A549 (cell line): Measurements from ENCODE around the gene PNRC2. TPM values are rescaled to one million over a fixed set of nuclear protein-coding genes. Genes with fewer than 3 reads are reported as not detected.

Experiments used
- ATAC-seq, 2 experiments: fragments of 200-7000 bp in 1 of 2; fragments of >200 bp in 1 of 2; cut with Nextera tagmentation in 1 of 2; cut with Tn5 transposase in 1 of 2; 3 replicates each; pipeline versions ENCODE4 v1.8.0 to v1.9.1; 2018 to 2020; ENCODE audit warnings: mild to moderate bottlenecking in 1 of 2, moderate library complexity in 1 of 2
- CTCF ChIA-PET: fragments of 300-600 bp; sonication (Branson Sonifier 250); formaldehyde crosslinking; extraction: SDS; loops from one replicate; lab custom pipeline; 2021; ENCODE audit warnings: antibody characterized with exemption, inconsistent platforms; lab: Yijun Ruan, JAX
- POLR2A ChIA-PET: fragments of 350-600 bp; formaldehyde crosslinking; extraction: SDS; loops from one replicate; lab custom pipeline; 2021; ENCODE audit warnings: antibody characterized with exemption, inconsistent platforms; lab: Yijun Ruan, JAX
- DNase-seq, 2 experiments: peaks; one replicate each; pipeline versions ENCODE4 v3.0.0 to v3.0.0-alpha.2; 2011 to 2016; ENCODE audit warnings: low read depth in 1 of 2, low spot score in 1 of 2
- FAIRE-seq: peaks from 2 replicates; lab custom pipeline; 2011; peaks lifted over from hg19 to GRCh38; lab: Jason Lieb, UNC
- H3K27ac ChIP-seq, 2 experiments: fragments of >200 bp; sonication (Bioruptor Twin); formaldehyde crosslinking; 3 replicates each; pipeline ENCODE4 v1.5.1; 2016 to 2017
- H3K4me1 ChIP-seq: fragments of >200 bp; sonication (Bioruptor Twin); formaldehyde crosslinking; 3 replicates; pipeline ENCODE4 v1.6.1; 2016
- H3K4me2 ChIP-seq: fragments of >200 bp; sonication (Bioruptor Twin); formaldehyde crosslinking; 3 replicates; pipeline ENCODE4 v1.6.1; 2016
- H3K4me3 ChIP-seq: fragments of >200 bp; sonication (Bioruptor Twin); formaldehyde crosslinking; 3 replicates; pipeline ENCODE4 v1.5.1; 2016
- H3K9me3 ChIP-seq: fragments of >200 bp; sonication (Bioruptor Twin); formaldehyde crosslinking; 3 replicates; pipeline ENCODE4 v1.6.1; 2016
- BHLHE40 ChIP-seq: IDR thresholded peaks from 2 replicates; pipeline ENCODE4 v1.6.1; 2012; ENCODE audit warnings: low read depth, low read length, inconsistent platforms
- CBX2 ChIP-seq: fragments of 200-600 bp; sonication (generic); IDR thresholded peaks from 2 replicates; pipeline ENCODE4 v1.6.1; 2016; ENCODE audit warnings: low read depth, mild to moderate bottlenecking, borderline replicate concordance
- E2F6 ChIP-seq: IDR thresholded peaks from 2 replicates; pipeline ENCODE4 v1.6.1; 2012; ENCODE audit warnings: low read depth, borderline replicate concordance
- EHF ChIP-seq: fragments of 250-450 bp; sonication (Bioruptor Pico); IDR thresholded peaks from 2 replicates; pipeline ENCODE4 v1.5.0; 2020; ENCODE audit warnings: mild to moderate bottlenecking
- EHMT2 ChIP-seq: fragments of 200-600 bp; sonication (generic); IDR thresholded peaks from 2 replicates; pipeline ENCODE4 v1.6.1; 2016; ENCODE audit warnings: antibody characterized with exemption, low read depth, mild to moderate bottlenecking, moderate library complexity
- EP300 ChIP-seq, 2 experiments: fragments of >200 bp; sonication (Bioruptor Twin); formaldehyde crosslinking; IDR thresholded peaks; 2 replicates in 1 of 2; 3 replicates in 1 of 2; pipeline ENCODE4 v1.6.1; 2016 to 2017
- HDAC2 ChIP-seq: fragments of 200-600 bp; sonication (generic); IDR thresholded peaks from 2 replicates; pipeline ENCODE4 v1.6.1; 2016
- HEYL ChIP-seq: fragments of 250-450 bp; sonication (Bioruptor Pico); IDR thresholded peaks from 2 replicates; pipeline ENCODE4 v1.8.0; 2021; ENCODE audit warnings: mild to moderate bottlenecking, moderate library complexity
- HMGXB4 ChIP-seq: fragments of 250-450 bp; sonication (Bioruptor Pico); IDR thresholded peaks from 2 replicates; pipeline ENCODE4 v1.5.0; 2021; ENCODE audit warnings: mild to moderate bottlenecking, moderate library complexity, borderline replicate concordance
- KDM1A ChIP-seq: fragments of 200-600 bp; sonication (generic); IDR thresholded peaks from 2 replicates; pipeline ENCODE4 v1.6.1; 2016; ENCODE audit warnings: low read depth, mild to moderate bottlenecking
- MYC ChIP-seq: IDR thresholded peaks from 2 replicates; pipeline ENCODE4 v1.6.1; 2012; ENCODE audit warnings: mild to moderate bottlenecking, inconsistent platforms, low read length, improper control_type of control experiment, borderline replicate concordance
- RARB ChIP-seq: fragments of 250-450 bp; sonication (Bioruptor Pico); IDR thresholded peaks from 2 replicates; pipeline ENCODE4 v1.8.0; 2021; ENCODE audit warnings: mild to moderate bottlenecking, moderate library complexity
- SREBF2 ChIP-seq: fragments of 450-650 bp; IDR thresholded peaks from 2 replicates; pipeline ENCODE4 v1.6.1; 2014; ENCODE audit warnings: mild to moderate bottlenecking, moderate library complexity
- ZC3H11A ChIP-seq: fragments of 450-650 bp; IDR thresholded peaks from 2 replicates; pipeline ENCODE4 v1.6.1; 2014; ENCODE audit warnings: antibody characterized with exemption, mild to moderate bottlenecking
- ZFP36 ChIP-seq: fragments of 450-650 bp; IDR thresholded peaks from 2 replicates; pipeline ENCODE4 v1.6.1; 2014; ENCODE audit warnings: borderline replicate concordance; ENCODE audit not compliant: partially characterized antibody
- WGBS: methylation state at CpG from one replicate; pipeline ENCODE4 v1.1.6; 2017; ENCODE audit errors: missing lambda C conversion rate; 5-methylcytosine and 5-hydroxymethylcytosine counted together
- polyA plus RNA-seq, 4 experiments: library from polyadenylated mRNA; depleted of rRNA in 3 of 4; stranded (reverse); fragments of >200 nt; fragmentation: RNase III in 1 of 4; extraction: RNeasy Plus Mini Kit Qiagen cat#74134 plus additional on column Dnase treatment in 1 of 4; gene quantifications; 2 replicates in 3 of 4; 3 replicates in 1 of 4; pipeline ENCODE4 v1.2.3, GENCODE V29; 2011 to 2017
- TF ChIP-seq, protein P1 (sequence below): fragments of 150-350 bp; IDR thresholded peaks from 2 replicates; pipeline ENCODE4 v1.6.1; 2014; ENCODE audit warnings: low read depth, mild to moderate bottlenecking, low read length
- TF ChIP-seq, protein P2 (sequence below): IDR thresholded peaks from 2 replicates; pipeline ENCODE4 v1.6.1; 2012

PNRC2 gene
- polyA plus RNA-seq, 2 of the 4 experiments (the other 2 are of a cell fraction) = 36.1 to 106 TPM

- FAIRE-seq = no peak
- H3K27ac ChIP-seq = no peak overlapping the region
- TF ChIP-seq E2F6 = no peak
- TF ChIP-seq, protein P1, sequence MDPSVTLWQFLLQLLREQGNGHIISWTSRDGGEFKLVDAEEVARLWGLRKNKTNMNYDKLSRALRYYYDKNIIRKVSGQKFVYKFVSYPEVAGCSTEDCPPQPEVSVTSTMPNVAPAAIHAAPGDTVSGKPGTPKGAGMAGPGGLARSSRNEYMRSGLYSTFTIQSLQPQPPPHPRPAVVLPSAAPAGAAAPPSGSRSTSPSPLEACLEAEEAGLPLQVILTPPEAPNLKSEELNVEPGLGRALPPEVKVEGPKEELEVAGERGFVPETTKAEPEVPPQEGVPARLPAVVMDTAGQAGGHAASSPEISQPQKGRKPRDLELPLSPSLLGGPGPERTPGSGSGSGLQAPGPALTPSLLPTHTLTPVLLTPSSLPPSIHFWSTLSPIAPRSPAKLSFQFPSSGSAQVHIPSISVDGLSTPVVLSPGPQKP = no peak
- no peak for TF ChIP-seq RARB (CRISPR knock-in tag)
- TF ChIP-seq MYC = no peak
- TF ChIP-seq HEYL = no peak
- TF ChIP-seq SREBF2 = no peak
- POLR2A ChIA-PET = interaction anchor here (0.6 kb wide), 1 partner anchor 16 kb away, joined by 3 read pairs; no protein-coding TSS in a partner anchor
- H3K9me3 ChIP-seq = no peaks in the 10 kb centered on the region; the same call in 2 of the 3 replicates
- 0 out of 3 replicates have a peak overlapping the region, but pooled peaks have one; percentile 24 for H3K4me2 ChIP-seq
- H3K4me3 ChIP-seq = no peak overlapping the region
- 29% methylated on average over 2 of the region's 2 CpGs for WGBS
- CTCF ChIA-PET = interaction anchor here (0.8 to 2.4 kb wide), 3 partner anchors 20 to 25 kb away, joined by 3 to 9 read pairs (median 7); partner anchors contain the start of gene SRSF10
- no peak for DNase-seq
- H3K4me1 ChIP-seq = peaks cover 19% of the 10 kb centered on the region
- ATAC-seq = no peak
These were observed 43.1 kb downstream of the PNRC2 start for GRCh38 chr1:24002695-24003094.

DNA sequence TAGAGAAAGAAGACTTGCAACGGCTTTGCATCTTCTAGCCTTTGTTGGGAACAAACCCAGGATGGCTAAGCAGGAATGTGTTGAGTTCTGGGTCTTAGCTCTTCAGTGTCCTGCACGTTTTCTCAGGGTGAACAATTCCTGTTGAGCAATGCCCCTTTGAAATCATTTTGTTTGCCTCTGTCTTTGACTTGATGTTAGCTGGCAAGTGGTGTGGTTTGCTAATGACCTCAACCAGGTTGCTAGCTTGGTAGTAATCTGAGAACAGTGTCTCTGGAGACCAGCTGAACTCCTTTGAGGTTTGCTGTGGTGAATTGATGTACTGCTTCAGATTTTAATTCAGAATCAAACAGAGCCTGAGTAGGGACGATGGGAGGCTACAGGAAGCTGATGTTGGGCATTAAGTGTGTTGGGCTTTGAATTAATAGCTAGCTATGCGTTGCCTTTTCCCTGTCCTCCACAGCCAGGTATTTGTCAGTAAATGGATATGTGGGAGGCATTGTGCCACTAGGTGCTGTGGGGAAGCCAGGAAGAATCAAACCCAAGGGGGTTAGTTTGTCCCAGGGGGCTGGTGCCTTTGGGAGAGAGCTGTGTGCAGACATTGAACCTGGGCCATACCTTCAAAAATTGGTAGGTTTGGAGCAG, 43.8 kb downstream of the PNRC2 start:
- peaks cover 14% of the 10 kb centered on the region; the same call in 2 of the 3 replicates for H3K4me1 ChIP-seq
- no peak for TF ChIP-seq HDAC2
- TF ChIP-seq EHMT2 = no peak
- TF ChIP-seq KDM1A = no peak
- no peak for TF ChIP-seq EP300 (IDR thresholded peaks at IDR 0.05)
- TF ChIP-seq ZC3H11A = no peak
- no peak for TF ChIP-seq BHLHE40
- TF ChIP-seq, protein P2, sequence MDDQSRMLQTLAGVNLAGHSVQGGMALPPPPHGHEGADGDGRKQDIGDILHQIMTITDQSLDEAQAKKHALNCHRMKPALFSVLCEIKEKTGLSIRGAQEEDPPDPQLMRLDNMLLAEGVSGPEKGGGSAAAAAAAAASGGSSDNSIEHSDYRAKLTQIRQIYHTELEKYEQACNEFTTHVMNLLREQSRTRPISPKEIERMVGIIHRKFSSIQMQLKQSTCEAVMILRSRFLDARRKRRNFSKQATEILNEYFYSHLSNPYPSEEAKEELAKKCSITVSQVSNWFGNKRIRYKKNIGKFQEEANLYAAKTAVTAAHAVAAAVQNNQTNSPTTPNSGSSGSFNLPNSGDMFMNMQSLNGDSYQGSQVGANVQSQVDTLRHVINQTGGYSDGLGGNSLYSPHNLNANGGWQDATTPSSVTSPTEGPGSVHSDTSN = no peak
- no peak for TF ChIP-seq EHF (CRISPR knock-in tag)
- TF ChIP-seq CBX2 = no peak
- no peak for TF ChIP-seq ZFP36
- TF ChIP-seq HMGXB4 (CRISPR knock-in tag) = no peak
- TF ChIP-seq, all 56 proteins: peak for 0
- Histone ChIP-seq H3K4me2 (peak overlapping the region; percentile 24; the same call in 2 of the 3 replicates), H3K9me3 (no peaks in the 10 kb centered on the region; the same call in 2 of the 3 replicates), H3K4me3 (no peak overlapping the region), H3K27ac (peak overlapping the region; percentile 1 to 40; a peak in 1 of 6 replicates)
- ATAC-seq (peak in 1 of 2 experiments; percentile 65; a peak in 3 of 6 replicates), DNase-seq (peak in 1 of 2 experiments; percentile 35), FAIRE-seq (no peak)
- WGBS = 31% methylated on average over 3 of the region's 4 CpGs
- POLR2A ChIA-PET = interaction anchor here (0.6 kb wide), 1 partner anchor 15 kb away, joined by 3 read pairs; no protein-coding TSS in a partner anchor
- CTCF ChIA-PET = interaction anchor here (0.6 to 2.4 kb wide), 5 partner anchors 19 to 108 kb away, joined by 3 to 9 read pairs (median 5); partner anchors contain the start of gene SRSF10

- WGBS = 85% methylated on average over 5 of the region's 5 CpGs
- Histone ChIP-seq H3K27ac (no peak overlapping the region), H3K4me2 (no peak overlapping the region), H3K4me1 (peaks cover 11% of the 10 kb centered on the region; the same call in 2 of the 3 replicates), H3K9me3 (no peaks in the 10 kb centered on the region; the same call in 2 of the 3 replicates), H3K4me3 (no peak overlapping the region)
- ATAC-seq (no peak), FAIRE-seq (no peak), DNase-seq (no peak)
- ChIA-PET CTCF (interaction anchor here (0.6 to 2.4 kb wide), 4 partner anchors 23 to 107 kb away, joined by 3 to 9 read pairs (median 6); partner anchors contain the start of gene SRSF10), POLR2A (no interaction called here)
- TF ChIP-seq MYC = no peak
These were observed 44.5 kb downstream of the PNRC2 start for GRCh38 chr1:24004132-24004531.
